WERI-Rb-1 (cell line): ENCODE data around the gene NUP188.

Source experiments
- DNase-seq: peaks from one replicate; pipeline ENCODE4 v3.0.0-alpha.2; 2020
- H3K27ac ChIP-seq: fragments of 250-450 bp; sonication (Bioruptor Pico); 2 replicates; pipeline ENCODE4 v1.5.1; 2020; ENCODE audit warnings: mild to moderate bottlenecking, moderate library complexity
- H3K27me3 ChIP-seq: fragments of 250-450 bp; sonication (Bioruptor Pico); 2 replicates; pipeline ENCODE4 v1.5.1; 2021; ENCODE audit warnings: mild to moderate bottlenecking, low read depth, moderate library complexity; ENCODE audit not compliant: insufficient read depth, severe bottlenecking
- H3K36me3 ChIP-seq: fragments of 250-450 bp; sonication (Bioruptor Pico); 2 replicates; pipeline ENCODE4 v1.5.1; 2020; ENCODE audit warnings: mild to moderate bottlenecking, moderate library complexity
- H3K4me3 ChIP-seq: 2 replicates; pipeline ENCODE4 v1.5.1; 2011; ENCODE audit warnings: low read depth, mild to moderate bottlenecking, control low read depth, low read length
- H3K9me3 ChIP-seq: fragments of 250-450 bp; sonication (Bioruptor Pico); 2 replicates; pipeline ENCODE4 v1.5.1; 2021; ENCODE audit warnings: mild to moderate bottlenecking, moderate library complexity; ENCODE audit not compliant: severe bottlenecking
- CTCF ChIP-seq: IDR thresholded peaks from 2 replicates; pipeline ENCODE4 v1.5.1; 2011; ENCODE audit warnings: low read depth, mild to moderate bottlenecking, control low read depth, inconsistent platforms, low read length

The NUP188 gene

GRCh38 chr9:129037767-129038098, 90.2 kb downstream of the NUP188 start:
- no peak for TF ChIP-seq CTCF
- Histone ChIP-seq H3K27ac (no peak overlapping the region), H3K36me3 (peaks cover 27% of the 10 kb centered on the region), H3K9me3 (no peaks in the 10 kb centered on the region), H3K4me3 (no peak overlapping the region), H3K27me3 (no peaks in the 10 kb centered on the region)
- DNase-seq, result no peak

- no peak for TF ChIP-seq CTCF
- Histone ChIP-seq H3K36me3 (peaks cover 33% of the 10 kb centered on the region), H3K9me3 (no peaks in the 10 kb centered on the region), H3K27ac (no peak overlapping the region), H3K4me3 (no peak overlapping the region), H3K27me3 (no peaks in the 10 kb centered on the region)
- no peak for DNase-seq
Measured at GRCh38 chr9:129038109-129038852, 90.8 kb downstream of the NUP188 start.

GRCh38 chr9:129040113-129040643, 92.7 kb downstream of the NUP188 start:
- no peak overlapping the region for H3K4me3 ChIP-seq
- no peak for DNase-seq
- no peaks in the 10 kb centered on the region for H3K9me3 ChIP-seq
- H3K36me3 ChIP-seq, result peaks cover 42% of the 10 kb centered on the region
- H3K27me3 ChIP-seq, result no peaks in the 10 kb centered on the region
- TF ChIP-seq CTCF, result no peak
- no peak overlapping the region for H3K27ac ChIP-seq

GRCh38 chr9:129042016-129042415, 94.5 kb downstream of the NUP188 start:
- H3K27me3 ChIP-seq, result no peaks in the 10 kb centered on the region
- no peak overlapping the region for H3K27ac ChIP-seq
- no peak overlapping the region for H3K4me3 ChIP-seq
- no peak for DNase-seq
- TF ChIP-seq CTCF, result no peak
- H3K9me3 ChIP-seq, result no peaks in the 10 kb centered on the region
- peaks cover 45% of the 10 kb centered on the region for H3K36me3 ChIP-seq

GRCh38 chr9:129052592-129052991, 105.1 kb downstream of the NUP188 start:
- Histone ChIP-seq H3K9me3 (no peaks in the 10 kb centered on the region), H3K36me3 (peaks cover 50% of the 10 kb centered on the region), H3K27me3 (no peaks in the 10 kb centered on the region), H3K4me3 (no peak overlapping the region), H3K27ac (no peak overlapping the region)
- no peak for TF ChIP-seq CTCF
- no peak for DNase-seq

GRCh38 chr9:129053020-129053419, 105.5 kb downstream of the NUP188 start:
- no peak overlapping the region for H3K27ac ChIP-seq
- TF ChIP-seq CTCF, result no peak
- DNase-seq, result no peak

More at GRCh38 chr9:129053020-129053419, 105.5 kb downstream of the NUP188 start:
- Histone ChIP-seq H3K27me3 (no peaks in the 10 kb centered on the region), H3K4me3 (no peak overlapping the region), H3K9me3 (no peaks in the 10 kb centered on the region), H3K36me3 (peaks cover 50% of the 10 kb centered on the region)
